Mesenchymal stem cell (in vitro differentiated cells and primary cell): Measurements from ENCODE around the gene PLEKHS1.

ENCODE experiments used
- DNase-seq: peaks from one replicate; pipeline ENCODE4 v3.0.0-alpha.2; 2013
- H2AFZ ChIP-seq: one replicate; pipeline ENCODE4 v1.6.1; 2013; ENCODE audit warnings: low read depth, mild to moderate bottlenecking, control low read depth, inconsistent platforms, low read length, moderate library complexity
- H2AK5ac ChIP-seq: 2 replicates; pipeline ENCODE4 v1.6.1; 2013; ENCODE audit warnings: low read length, moderate library complexity, mild to moderate bottlenecking, inconsistent platforms; ENCODE audit not compliant: severe bottlenecking
- H2BK120ac ChIP-seq: one replicate; pipeline ENCODE4 v1.6.1; 2013; ENCODE audit warnings: low read depth, mild to moderate bottlenecking, inconsistent platforms, low read length, moderate library complexity
- H2BK12ac ChIP-seq, 2 experiments: one replicate each; pipeline ENCODE4 v1.6.1; 2013; ENCODE audit warnings: inconsistent platforms in 2 of 2, low read length in 2 of 2, mild to moderate bottlenecking in 2 of 2, moderate library complexity in 2 of 2, control low read depth in 1 of 2
- H2BK15ac ChIP-seq: one replicate; pipeline ENCODE4 v1.6.1; 2013; ENCODE audit warnings: mild to moderate bottlenecking, low read depth, inconsistent platforms; ENCODE audit not compliant: poor library complexity, severe bottlenecking
- H2BK5ac ChIP-seq: 2 replicates; pipeline ENCODE4 v1.6.1; 2013; ENCODE audit warnings: low read depth, mild to moderate bottlenecking, low read length, control low read depth, inconsistent platforms; ENCODE audit not compliant: poor library complexity, severe bottlenecking
- H3K14ac ChIP-seq, 2 experiments: one replicate each; pipeline ENCODE4 v1.6.1; 2013; ENCODE audit warnings: inconsistent platforms in 2 of 2, low read length in 2 of 2, control low read depth in 1 of 2, mild to moderate bottlenecking in 1 of 2, moderate library complexity in 1 of 2
- H3K18ac ChIP-seq, 2 experiments: one replicate each; pipeline ENCODE4 v1.6.1; 2013; ENCODE audit warnings: inconsistent platforms in 2 of 2, low read length in 2 of 2, control low read depth in 1 of 2, low read depth in 1 of 2, mild to moderate bottlenecking in 1 of 2
- H3K23ac ChIP-seq, 2 experiments: one replicate each; pipeline ENCODE4 v1.6.1; 2013; ENCODE audit warnings: inconsistent platforms in 2 of 2, low read length in 2 of 2, mild to moderate bottlenecking in 2 of 2, moderate library complexity in 2 of 2, control low read depth in 1 of 2
- H3K27ac ChIP-seq: 2 replicates; pipeline ENCODE4 v1.5.1; 2013; ENCODE audit warnings: mild to moderate bottlenecking, moderate library complexity, low read length, control low read depth, inconsistent platforms; ENCODE audit not compliant: poor library complexity, severe bottlenecking
- H3K27me3 ChIP-seq, 2 experiments: 2 replicates each; pipeline versions ENCODE4 v1.6.1 to v1.7.0; 2013; ENCODE audit warnings: low read length in 2 of 2, mild to moderate bottlenecking in 2 of 2, moderate library complexity in 2 of 2, control low read depth in 1 of 2, inconsistent platforms in 1 of 2; ENCODE audit not compliant: control insufficient read depth in 1 of 2, insufficient read depth in 1 of 2
- H3K36me3 ChIP-seq, 2 experiments: 2 replicates each; pipeline versions ENCODE4 v1.6.1 to v1.7.0; 2013; ENCODE audit warnings: low read length in 2 of 2, control low read depth in 1 of 2, inconsistent platforms in 1 of 2, low read depth in 1 of 2, mild to moderate bottlenecking in 1 of 2; ENCODE audit not compliant: insufficient read depth in 2 of 2, control insufficient read depth in 1 of 2
- H3K4ac ChIP-seq, 2 experiments: one replicate each; pipeline ENCODE4 v1.6.1; 2013; ENCODE audit warnings: inconsistent platforms in 2 of 2, low read length in 2 of 2, mild to moderate bottlenecking in 2 of 2, moderate library complexity in 2 of 2, control low read depth in 1 of 2, low read depth in 1 of 2
- H3K4me1 ChIP-seq: 2 replicates; pipeline ENCODE4 v1.6.1; 2013; ENCODE audit warnings: low read depth, low read length, control low read depth; ENCODE audit not compliant: control insufficient read depth, insufficient read depth
- H3K4me2 ChIP-seq: 2 replicates; pipeline ENCODE4 v1.6.1; 2013; ENCODE audit warnings: low read length, mild to moderate bottlenecking, inconsistent platforms; ENCODE audit not compliant: poor library complexity, severe bottlenecking
- H3K4me3 ChIP-seq, 2 experiments: 2 replicates each; pipeline versions ENCODE4 v1.5.1 to v1.7.0; 2013; ENCODE audit warnings: low read length in 2 of 2, mild to moderate bottlenecking in 2 of 2, control low read depth in 1 of 2, low read depth in 1 of 2; ENCODE audit not compliant: insufficient read depth in 1 of 2
- H3K79me1 ChIP-seq: replicated peaks from 2 replicates; pipeline ENCODE4 v1.6.1; 2013; ENCODE audit warnings: mild to moderate bottlenecking, control low read depth, low read length, inconsistent platforms; ENCODE audit not compliant: poor library complexity, severe bottlenecking
- H3K9ac ChIP-seq: 2 replicates; pipeline ENCODE4 v1.7.0; 2013; ENCODE audit warnings: mild to moderate bottlenecking, low read length, moderate library complexity
- H3K9me3 ChIP-seq: 2 replicates; pipeline ENCODE4 v1.7.0; 2013; ENCODE audit warnings: mild to moderate bottlenecking, low read length; ENCODE audit not compliant: control insufficient read depth
- H4K8ac ChIP-seq: one replicate; pipeline ENCODE4 v1.6.1; 2013; ENCODE audit warnings: inconsistent platforms, mild to moderate bottlenecking, low read length, moderate library complexity
- H4K91ac ChIP-seq: one replicate; pipeline ENCODE4 v1.6.1; 2013; ENCODE audit warnings: mild to moderate bottlenecking, low read length, inconsistent platforms
- WGBS: methylation state at CpG from one replicate; pipeline ENCODE4 v1.1.7; 2013; ENCODE audit warnings: mixed read lengths; 5-methylcytosine and 5-hydroxymethylcytosine counted together

The PLEKHS1 gene

GRCh38 chr10:113764582-113764981, 13.1 kb downstream of the PLEKHS1 start:
- Histone ChIP-seq H3K4ac (no peak overlapping the region), H4K91ac (no peak overlapping the region), H3K4me2 (no peak overlapping the region), H3K18ac (no peak overlapping the region), H2BK5ac (no peak overlapping the region), H2BK120ac (no peak overlapping the region), H3K4me1 (no peaks in the 10 kb centered on the region), H3K27me3 (peaks cover 9 to 22% of the 10 kb centered on the region in 2 experiments), H3K27ac (no peak overlapping the region), H3K9ac (no peak overlapping the region), H3K23ac (no peak overlapping the region), H2AFZ (no peak overlapping the region), H3K9me3 (peaks cover 8% of the 10 kb centered on the region), H3K79me1 (no peaks in the 10 kb centered on the region), H2AK5ac (no peak overlapping the region), H2BK12ac (no peak overlapping the region), H3K4me3 (no peak overlapping the region), H2BK15ac (no peak overlapping the region), H3K14ac (no peak overlapping the region), H3K36me3 (no peaks in the 10 kb centered on the region), H4K8ac (no peak overlapping the region)
- peak; percentile 65 for DNase-seq
- no CpG with 5 or more reads among the region's 1 CpG for WGBS

DNA sequence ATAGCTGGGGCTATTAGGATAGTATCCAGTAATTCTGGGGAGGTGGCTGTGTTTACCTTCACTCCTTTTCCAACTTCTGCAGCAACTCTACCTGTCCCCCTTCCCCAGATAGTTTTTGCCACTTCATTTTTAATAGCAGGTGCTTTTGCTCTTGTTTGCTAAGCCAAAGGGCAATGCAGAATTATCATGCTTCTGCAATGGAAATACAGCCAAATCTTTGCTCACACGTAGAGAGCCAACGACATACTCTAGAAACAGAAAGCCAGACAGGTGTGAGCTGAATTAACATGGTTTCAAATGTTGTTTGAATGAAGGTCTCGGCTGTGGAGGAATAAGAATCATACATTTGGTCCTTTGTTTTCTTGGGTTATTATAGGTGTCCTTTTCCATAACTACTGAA, 14.4 kb downstream of the PLEKHS1 start:
- no peak overlapping the region for H2AK5ac ChIP-seq
- no peak overlapping the region for H3K4ac ChIP-seq
- H4K91ac ChIP-seq: no peak overlapping the region
- no peaks in the 10 kb centered on the region for H3K4me1 ChIP-seq
- peaks cover 19 to 35% of the 10 kb centered on the region in 2 experiments for H3K27me3 ChIP-seq
- 85% methylated on average over 3 of the region's 3 CpGs for WGBS
- H3K9me3 ChIP-seq: peaks cover 8% of the 10 kb centered on the region
- H3K23ac ChIP-seq: no peak overlapping the region
- no peaks in the 10 kb centered on the region for H3K79me1 ChIP-seq
- H3K36me3 ChIP-seq: no peaks in the 10 kb centered on the region
- no peak for DNase-seq
- no peak overlapping the region for H2BK120ac ChIP-seq
- H3K18ac ChIP-seq: no peak overlapping the region
- H2AFZ ChIP-seq: no peak overlapping the region
- H4K8ac ChIP-seq: no peak overlapping the region
- H2BK12ac ChIP-seq: no peak overlapping the region
- H3K4me3 ChIP-seq: no peak overlapping the region
- H2BK5ac ChIP-seq: no peak overlapping the region
- no peak overlapping the region for H3K14ac ChIP-seq
- no peak overlapping the region for H2BK15ac ChIP-seq
- no peak overlapping the region for H3K27ac ChIP-seq
- H3K4me2 ChIP-seq: no peak overlapping the region
- no peak overlapping the region for H3K9ac ChIP-seq

DNA sequence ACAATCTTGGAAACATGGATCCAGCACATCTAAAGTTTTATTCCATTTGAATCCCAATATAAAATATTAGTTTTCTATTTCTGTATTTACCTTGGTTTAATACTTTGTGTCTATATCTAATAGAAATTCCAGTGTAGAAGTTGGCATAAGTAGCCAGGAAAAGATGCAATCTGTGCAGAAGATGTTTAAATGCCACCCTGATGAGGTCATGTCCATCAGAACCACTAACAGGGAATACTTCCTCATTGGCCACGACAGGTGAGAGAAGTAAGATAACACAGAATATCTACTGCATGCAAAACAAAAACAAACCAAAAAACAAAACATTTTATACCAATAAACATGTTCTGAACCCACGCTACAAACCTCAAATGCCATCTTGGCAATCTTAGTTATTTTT, 15.7 kb downstream of the PLEKHS1 start:
- 50% methylated on average over 1 of the region's 2 CpGs for WGBS
- no peak overlapping the region for H3K27ac ChIP-seq
- no peak overlapping the region for H2BK15ac ChIP-seq

GRCh38 chr10:113770346-113770745, 18.9 kb downstream of the PLEKHS1 start:
- Histone ChIP-seq H3K9ac (no peak overlapping the region), H3K27me3 (peaks cover 19 to 75% of the 10 kb centered on the region in 2 experiments), H2BK12ac (no peak overlapping the region), H4K8ac (no peak overlapping the region), H2BK15ac (no peak overlapping the region), H3K14ac (no peak overlapping the region), H3K18ac (no peak overlapping the region), H3K36me3 (no peaks in the 10 kb centered on the region), H2BK120ac (no peak overlapping the region), H2BK5ac (no peak overlapping the region), H3K4me1 (no peaks in the 10 kb centered on the region), H3K4me3 (no peak overlapping the region), H4K91ac (no peak overlapping the region), H3K9me3 (no peaks in the 10 kb centered on the region), H2AFZ (no peak overlapping the region), H3K23ac (no peak overlapping the region), H3K27ac (no peak overlapping the region), H3K79me1 (no peaks in the 10 kb centered on the region), H3K4me2 (no peak overlapping the region), H2AK5ac (no peak overlapping the region), H3K4ac (no peak overlapping the region)
- 86% methylated on average over 4 of the region's 4 CpGs for WGBS
- DNase-seq: no peak

More for the DNA sequence above, 15.7 kb downstream of the PLEKHS1 start:
- Histone ChIP-seq H3K14ac (no peak overlapping the region), H3K4me3 (no peak overlapping the region), H2BK120ac (no peak overlapping the region), H3K36me3 (no peaks in the 10 kb centered on the region), H3K18ac (no peak overlapping the region), H4K8ac (no peak overlapping the region), H2BK12ac (no peak overlapping the region), H3K23ac (no peak overlapping the region), H4K91ac (no peak overlapping the region), H3K79me1 (no peaks in the 10 kb centered on the region), H2AK5ac (no peak overlapping the region), H3K4ac (no peak overlapping the region), H3K4me2 (no peak overlapping the region), H3K9ac (no peak overlapping the region), H3K9me3 (peaks cover 8% of the 10 kb centered on the region), H2AFZ (no peak overlapping the region), H3K4me1 (no peaks in the 10 kb centered on the region), H2BK5ac (no peak overlapping the region), H3K27me3 (peaks cover 19 to 46% of the 10 kb centered on the region in 2 experiments)
- no peak for DNase-seq
